Inferior parietal cortex (tissue), 1 donor: ENCODE results near the gene MAPKAPK2.

Source experiments
- DNase-seq: peaks from one replicate; pipeline ENCODE4 v3.0.0-alpha.2; 2016; ENCODE audit errors: extremely low spot score

Gene MAPKAPK2

DNA sequence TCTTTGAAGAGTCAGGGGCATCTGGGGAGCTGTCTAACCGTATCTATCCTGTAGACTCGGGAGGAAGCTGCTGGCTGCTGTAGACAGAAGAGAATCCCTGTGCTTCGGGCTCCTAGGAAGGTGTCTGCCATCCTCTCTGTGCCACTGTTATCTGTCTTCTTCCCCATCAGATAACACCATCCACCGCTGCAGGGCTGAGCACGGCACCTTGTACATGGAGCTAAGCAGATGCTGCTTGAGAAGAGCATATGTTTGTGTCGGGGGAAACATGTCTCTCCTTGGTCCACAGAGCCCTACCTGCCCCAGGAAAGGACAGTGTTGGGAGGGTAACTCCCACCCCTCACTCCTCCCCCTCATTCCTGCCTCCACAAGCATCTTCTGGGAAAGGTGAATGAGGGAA, 1.4 kb upstream of the MAPKAPK2 start:
- DNase-seq: no peak

DNA sequence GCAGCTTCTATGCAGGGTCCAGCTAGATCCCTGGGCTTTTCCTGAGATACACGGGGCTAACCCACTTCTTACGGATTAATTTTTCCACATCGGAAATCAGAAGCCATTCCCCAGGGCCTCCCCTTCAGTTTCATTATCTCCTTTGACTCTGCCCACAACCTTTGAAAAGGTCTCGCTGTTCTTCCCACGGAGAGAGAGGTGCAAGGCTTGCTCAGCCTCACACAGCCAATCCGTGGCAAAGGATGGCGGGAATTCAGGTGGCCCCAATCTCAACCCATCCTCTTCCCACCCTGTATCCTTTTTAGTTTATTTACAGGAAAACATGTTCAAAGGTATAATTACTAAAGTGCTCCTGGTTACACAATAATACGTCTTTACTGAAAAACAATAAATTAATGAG, 702 bp upstream of the MAPKAPK2 start:
- DNase-seq: no peak

DNA sequence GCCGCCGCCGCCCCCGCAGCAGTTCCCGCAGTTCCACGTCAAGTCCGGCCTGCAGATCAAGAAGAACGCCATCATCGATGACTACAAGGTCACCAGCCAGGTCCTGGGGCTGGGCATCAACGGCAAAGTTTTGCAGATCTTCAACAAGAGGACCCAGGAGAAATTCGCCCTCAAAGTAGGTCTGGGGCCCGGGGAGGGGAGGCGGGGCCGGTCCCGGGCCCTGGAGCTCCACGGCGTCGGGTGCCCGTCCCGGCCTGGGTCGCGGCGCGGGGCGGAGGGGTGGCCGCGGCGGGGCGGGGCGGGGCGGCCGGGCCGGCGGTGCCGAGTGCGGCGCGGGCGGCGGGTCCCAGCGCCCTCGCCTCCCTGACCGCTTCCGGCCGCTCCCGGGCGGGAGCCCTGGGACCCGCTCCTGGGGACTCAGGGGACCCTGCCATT, 646 bp downstream of the MAPKAPK2 start:
- DNase-seq: no peak

DNA sequence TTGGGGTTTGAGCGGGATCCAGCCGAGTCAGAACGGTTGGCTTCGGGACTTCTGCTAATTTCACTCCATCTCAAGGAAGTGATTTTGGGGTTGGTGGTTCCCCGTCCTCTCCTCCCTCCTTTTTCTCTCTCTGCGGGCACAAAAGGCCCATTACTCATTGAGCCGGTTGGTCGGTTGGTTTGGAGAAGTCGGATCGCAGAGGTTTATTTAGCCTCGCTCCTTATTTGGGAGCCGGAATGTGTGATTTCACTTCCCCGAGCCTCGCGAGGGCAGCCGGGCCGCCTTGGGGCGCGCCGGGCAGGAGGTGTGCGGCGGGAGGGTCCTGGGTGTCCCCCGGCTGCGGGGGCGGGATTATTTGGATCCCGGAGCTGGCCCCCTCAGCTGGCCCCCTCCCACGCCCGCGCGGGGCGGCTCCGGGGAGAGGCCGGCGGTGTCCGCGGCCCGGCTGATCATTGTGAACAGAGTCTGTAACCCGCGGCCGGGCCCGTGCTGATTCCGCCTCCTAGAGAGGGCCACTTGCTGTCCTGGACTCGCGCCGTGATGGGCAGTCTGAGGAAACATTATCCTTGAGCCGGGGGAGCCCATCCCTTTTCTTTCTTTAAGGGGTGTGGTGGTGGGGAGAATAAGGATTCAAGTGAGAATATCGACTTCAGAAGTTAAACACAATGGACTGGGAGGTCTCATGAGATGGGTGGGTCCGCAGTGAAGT, 1.2 kb downstream of the MAPKAPK2 start:
- no peak for DNase-seq

DNA sequence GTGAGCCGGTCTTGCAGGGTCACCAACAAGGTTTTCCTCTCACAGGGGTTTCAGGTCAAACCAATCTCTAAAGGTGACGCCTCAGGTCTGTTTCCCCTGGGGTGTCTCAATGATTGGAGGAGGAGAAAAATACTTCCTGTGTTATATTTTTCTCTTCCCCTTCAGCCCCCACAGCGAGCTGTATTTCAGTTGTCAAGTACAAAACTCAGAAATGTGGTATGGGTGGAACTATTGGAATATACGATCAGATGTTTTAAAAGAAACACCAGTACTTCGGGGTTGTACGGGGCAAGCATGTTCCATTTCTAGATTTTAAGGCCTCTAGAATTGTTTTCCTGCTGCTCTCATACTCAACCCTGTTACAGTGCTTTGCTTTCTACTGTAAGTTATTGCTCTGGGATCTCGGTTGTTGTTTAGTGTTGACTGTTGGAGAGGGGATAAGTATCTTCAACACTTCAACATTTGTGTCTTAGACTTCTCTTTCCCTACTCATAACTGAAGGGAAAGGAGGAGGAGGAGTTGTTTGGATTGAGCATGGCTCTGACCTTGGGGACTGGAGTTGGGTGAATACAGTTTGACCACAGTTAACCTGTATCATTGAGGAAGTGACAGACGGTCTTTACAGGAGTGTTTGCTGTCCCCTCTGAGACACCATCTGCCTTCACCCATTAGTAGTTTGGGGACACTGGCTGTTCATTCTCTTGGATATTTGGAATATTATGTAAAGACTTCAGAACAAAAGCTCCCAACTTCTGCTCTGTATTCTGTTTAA, 2.0 kb downstream of the MAPKAPK2 start:
- DNase-seq: no peak

DNA sequence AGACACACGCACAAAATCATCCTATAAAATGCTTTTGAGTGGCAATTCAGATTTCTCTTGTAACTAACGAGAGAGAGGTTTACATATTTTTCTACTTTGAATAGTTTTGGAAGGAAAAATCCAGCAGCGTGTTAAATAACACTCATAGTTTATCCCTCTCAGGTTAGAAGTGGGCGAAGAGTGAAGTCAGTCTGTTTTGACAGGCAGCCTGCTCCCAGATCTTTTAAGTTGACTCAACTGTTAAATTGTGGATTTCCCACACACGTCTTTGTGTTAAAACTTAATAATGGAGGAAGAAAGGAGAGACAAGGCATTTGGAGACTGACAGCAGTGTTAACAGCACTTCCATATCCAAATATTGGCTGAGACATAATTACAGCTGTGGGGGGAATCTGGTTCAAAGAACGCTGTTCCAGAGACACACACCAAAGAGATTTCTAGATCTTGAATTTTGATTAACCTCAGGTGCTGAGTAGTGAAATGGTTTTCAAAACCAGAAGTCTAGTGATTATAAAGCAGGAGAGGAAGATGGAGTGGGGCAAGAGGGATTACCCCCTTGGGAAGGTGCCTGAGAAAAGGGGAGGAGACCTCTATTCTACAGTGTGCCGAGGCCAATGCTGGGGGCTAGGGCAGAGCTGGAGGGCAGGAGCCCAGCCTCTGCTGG, 2.7 kb downstream of the MAPKAPK2 start:
- no peak for DNase-seq

DNA sequence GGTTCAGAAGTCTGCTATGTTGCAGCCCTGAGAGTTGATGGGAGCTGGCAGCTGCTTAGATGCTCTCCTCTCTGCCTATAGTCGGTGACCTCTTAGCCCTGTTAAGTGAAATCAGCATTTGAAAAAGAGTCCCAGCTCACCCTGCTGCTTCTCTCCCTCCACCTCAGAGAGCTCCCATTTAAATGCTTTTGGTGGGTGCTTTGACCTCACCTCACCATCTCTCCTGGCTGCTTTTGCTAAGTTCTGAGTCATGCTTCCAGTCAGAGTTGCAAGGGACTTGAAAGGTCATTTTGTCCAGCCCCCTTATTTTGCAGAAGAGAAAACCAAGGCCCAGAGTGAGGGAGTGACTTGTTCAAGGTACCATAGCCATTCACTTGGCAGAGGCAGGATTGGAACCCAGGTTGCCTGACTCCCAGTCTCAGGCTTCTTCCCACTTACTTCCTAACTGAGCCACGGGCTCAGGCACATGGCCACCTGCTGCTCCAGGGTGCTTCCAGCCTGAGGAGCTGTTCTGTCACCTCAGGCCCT, 3.3 kb downstream of the MAPKAPK2 start:
- DNase-seq: no peak

DNA sequence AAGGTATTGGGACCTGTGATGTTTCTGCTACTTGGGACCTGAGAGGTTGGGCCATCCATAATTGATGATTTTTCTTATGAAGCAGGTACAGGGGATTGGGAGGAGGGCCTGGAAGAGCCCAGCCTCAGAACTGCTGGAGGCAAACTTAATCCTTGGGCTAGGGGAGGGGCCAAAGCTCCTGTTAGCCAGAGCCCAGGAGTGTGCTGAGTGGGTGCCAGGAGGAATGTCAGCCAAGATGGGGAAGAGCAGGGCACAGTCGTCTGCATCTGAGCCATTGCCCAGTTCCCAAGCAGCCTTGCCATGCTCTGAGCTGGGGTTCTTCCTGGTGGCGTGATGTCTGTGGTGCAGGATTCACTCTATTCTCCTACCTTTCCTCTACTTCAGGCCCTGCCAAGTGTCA, 5.8 kb downstream of the MAPKAPK2 start:
- no peak for DNase-seq

DNA sequence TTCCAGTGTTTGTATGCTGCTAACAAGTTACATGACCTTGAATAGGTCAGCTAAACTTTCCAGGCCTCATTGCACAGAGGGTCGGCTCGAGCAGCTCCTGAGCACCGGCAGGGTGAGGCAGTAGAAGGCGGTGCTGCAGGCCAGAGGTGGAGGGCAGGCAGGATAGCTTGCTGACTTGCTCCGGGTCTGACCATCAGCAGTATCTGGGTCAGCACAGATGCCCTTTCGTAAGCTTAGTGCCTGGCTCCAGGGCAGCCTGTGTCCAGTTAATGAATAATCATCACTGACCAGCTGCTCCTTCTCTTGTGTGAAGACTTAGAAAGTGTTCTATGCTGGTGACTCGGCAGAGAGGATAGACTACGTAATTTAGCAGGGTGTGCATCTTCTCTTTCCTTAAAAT, 6.9 kb downstream of the MAPKAPK2 start:
- no peak for DNase-seq

DNA sequence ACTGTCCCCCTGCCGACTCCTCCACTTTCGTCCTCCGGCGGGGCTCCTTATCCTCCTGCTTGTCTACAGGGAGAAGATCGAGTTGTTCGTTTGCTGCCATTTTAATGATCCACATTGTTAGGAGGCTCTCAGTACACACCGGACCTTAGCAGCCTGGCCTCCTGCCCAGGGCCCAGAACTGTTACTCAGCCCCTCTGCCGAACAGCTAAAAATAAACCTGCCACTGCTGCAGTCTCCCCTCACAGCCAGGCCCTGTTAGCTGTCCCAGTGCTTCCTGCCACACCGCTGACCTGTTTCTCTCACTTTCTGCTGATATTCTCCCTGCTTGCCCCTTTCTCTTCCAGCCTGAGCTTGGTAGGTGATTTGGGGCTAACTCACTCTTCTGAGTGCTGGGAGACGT, 8.3 kb downstream of the MAPKAPK2 start:
- no peak for DNase-seq

DNA sequence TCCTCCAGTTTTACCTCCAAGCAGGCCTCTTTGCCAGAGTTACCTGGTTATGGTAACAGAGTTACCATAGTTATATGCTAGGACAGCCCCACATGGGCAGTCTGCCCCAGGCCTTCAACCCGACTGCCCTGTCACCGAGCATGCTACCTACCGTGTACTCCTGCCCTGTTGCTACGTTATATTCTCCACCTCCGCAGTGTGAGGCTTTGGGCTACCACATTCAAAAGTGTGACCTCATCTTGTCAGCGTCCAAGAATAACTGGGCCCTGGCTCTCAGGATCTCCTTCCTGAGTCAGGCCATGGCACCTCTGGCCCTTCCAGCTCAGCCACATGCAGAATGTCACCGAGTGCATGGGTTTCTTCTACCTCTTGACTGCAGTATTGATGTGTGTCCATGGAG, 8.9 kb downstream of the MAPKAPK2 start:
- no peak for DNase-seq

DNA sequence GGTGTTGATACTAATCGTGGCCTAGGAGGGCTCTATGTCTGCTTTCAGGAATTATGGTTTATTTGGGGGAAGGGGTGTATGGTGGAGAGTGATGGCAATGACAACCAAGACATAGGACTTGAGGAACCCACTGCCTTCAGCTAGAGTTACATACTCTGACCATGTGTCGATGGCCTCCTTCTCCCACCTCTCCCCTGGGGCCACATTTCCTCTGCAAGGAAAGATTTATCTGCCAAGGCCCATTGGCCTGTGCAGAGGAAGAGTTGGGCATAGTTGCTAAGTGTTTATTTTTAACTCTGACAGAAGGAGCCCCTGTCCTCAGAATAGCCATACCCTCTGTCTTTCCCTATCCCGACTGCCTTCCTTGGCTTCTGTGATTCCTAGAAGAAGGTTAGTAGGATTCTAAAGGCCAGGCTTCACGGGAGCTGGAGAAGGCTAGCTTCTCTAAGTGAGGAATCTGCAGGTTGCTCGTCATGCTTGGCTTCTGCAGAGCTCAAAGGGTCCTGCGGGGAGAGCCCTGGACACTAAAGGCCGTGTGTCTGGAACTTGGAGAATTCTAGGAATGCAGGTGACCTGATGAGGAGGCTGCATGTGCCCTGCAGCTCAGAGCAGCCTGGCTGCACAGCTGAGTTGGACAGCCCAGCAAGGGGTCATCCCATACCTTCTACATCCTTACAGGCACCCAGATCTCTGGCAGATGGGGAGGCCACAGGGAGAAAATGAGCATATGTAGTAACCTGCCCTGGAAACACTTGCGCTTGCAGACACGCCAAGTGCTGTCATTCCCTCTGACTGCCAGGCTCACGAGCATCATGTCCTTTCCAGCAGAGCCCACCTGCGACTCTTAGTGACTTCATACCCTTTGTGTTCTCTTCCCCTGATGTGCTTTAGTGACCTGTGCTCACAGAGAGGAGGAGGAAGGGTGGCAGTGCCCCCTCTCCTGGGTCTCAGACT, 9.7 kb downstream of the MAPKAPK2 start:
- DNase-seq: no peak

DNA sequence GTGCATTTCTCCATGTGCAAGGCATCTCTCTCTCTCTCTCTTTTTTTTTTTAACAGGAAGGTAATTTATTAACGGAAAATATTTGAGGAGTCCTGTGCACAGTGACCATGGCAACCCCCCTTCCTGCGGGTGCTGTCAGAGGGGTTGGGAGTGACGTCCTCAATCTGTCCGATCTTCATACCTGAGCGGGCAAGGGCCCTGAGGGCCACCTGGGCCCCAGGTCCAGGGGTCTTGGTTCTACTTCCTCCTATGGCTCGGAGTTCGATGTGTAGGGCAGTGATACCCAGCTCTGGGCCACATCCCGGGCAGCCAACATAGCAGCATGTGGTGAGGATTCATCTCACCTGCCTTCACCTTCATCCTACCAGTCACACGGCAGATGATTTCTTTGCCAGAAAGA, 11.0 kb downstream of the MAPKAPK2 start:
- DNase-seq: no peak

DNA sequence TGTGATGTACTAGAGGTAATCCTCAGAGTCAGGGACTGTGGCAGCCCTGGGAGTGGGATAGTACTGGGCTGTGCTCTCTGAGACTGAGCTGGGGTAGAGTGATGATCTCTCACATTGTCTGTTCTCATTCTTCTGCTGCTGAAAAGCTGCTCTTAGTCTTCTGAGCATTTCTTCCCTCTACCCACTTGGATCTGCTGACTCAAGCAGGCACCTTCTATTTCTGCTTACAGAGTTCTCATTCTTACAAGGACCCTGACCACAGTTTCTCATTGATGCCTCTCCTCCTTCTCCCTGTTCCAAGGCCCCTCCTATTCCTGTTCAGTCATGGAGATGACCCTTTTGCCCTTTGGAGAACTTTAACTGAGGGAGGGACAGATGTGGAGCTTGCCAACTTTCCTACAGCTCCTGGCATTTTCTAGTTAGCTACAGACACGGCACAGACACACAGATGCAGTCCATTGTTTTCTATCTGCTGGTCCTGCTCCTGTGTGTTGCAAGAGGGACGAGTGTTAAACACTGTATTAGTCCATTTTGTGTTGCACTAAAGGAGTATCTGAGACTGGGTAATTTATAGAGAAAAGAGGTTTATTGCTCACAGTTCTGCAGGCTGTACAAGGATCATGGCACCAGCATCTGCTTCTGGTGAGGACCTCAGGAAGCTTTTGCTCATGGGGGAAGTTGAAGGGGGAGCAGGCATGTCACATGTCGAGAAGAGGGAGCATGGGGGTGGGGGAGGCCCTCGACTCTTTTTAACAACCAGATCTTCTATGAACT, 12.3 kb downstream of the MAPKAPK2 start:
- no peak for DNase-seq

DNA sequence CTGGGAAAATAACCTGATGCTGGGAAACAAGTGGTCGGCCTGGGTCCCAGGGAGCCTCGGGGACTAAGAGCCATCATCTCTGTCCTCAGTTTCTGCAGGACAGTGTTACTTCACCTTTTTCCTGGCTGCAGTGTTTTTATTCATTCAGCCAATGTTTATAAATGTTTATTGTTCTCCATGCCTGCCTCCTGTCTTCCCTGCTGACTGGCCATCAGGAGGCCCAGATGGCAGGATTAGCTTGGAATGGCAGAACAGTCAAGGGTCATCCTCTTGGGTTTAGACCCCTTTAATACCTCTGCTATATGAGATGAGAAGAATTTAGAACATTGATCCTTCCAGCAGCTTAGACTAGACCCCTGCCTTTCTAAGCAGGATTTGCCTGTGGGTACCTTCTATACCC, 13.3 kb downstream of the MAPKAPK2 start:
- no peak for DNase-seq

DNA sequence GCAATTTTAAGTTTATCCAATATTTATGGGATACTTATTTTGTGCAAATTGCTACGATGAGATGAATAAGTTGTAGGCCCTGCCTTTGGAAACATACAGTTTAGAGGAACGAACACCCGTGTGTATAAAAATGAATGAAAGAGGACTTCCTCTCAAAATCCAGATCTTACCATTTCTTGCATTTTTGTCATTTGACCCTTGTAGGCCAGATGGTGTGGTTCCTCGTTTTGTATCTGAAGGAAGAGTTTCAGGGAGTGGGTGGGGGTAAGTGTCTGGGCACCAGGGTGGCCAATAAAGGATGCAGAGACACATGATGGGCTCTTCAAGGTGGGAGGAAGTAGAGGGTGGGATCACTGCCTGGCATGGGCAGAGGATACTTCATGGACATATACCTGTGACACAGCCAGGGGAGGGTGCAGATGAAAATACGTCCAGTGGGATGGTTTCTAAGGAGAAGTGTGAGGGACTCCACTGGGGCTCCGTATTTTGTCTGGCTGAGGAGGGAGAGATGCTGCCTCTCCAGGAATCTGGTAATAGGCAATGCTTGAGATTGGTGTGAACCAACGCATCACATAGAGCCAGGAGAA, 14.4 kb downstream of the MAPKAPK2 start:
- no peak for DNase-seq

DNA sequence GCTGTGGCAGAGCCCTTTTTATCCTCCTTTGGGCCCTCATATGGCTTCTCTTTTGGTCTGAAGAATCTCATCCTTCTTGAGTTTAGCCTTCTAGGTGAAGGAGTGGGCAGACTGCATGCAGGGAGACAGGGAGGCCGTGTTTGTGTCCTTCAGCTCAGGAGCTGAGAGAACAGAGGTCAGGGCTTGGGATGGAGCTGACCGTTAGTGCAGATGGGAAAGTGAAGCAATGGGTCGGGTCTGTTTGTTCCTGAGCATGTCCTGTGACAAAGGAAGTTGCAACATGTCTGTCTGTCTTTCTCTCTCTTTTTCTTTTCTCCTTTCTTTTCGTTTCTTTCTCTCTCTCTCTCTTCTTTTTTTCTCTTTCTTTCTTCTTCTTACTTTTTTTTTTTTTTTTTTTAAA, 14.9 kb downstream of the MAPKAPK2 start:
- DNase-seq: no peak

DNA sequence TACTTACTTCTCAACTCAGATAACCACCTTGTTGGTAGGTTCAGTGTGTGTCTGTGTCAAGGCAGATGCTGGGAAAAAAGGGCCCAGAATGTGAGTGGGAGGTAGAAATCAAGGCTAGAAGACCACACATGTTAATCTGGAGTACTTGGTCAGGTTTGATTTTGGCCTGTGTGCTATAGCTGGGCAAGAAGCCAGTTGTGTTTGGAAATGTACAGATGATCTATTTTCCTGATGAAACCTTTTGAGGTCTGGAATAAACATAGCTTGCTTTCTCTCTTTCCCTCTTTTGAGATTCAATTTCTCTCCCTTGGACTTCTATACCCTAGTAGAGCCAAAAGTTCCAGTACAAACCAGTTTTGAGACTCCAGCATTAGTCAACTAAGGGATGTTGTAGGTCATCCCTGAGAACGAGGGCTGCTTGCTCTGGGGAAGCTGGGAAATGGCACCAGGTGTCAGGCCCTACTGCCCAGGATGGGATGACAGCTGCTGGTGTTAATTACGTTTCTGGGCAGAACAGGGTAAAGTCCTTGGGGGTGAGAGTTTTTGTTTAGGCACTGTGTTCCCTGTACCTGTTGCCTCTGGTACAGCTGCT, 15.8 kb downstream of the MAPKAPK2 start:
- no peak for DNase-seq

DNA sequence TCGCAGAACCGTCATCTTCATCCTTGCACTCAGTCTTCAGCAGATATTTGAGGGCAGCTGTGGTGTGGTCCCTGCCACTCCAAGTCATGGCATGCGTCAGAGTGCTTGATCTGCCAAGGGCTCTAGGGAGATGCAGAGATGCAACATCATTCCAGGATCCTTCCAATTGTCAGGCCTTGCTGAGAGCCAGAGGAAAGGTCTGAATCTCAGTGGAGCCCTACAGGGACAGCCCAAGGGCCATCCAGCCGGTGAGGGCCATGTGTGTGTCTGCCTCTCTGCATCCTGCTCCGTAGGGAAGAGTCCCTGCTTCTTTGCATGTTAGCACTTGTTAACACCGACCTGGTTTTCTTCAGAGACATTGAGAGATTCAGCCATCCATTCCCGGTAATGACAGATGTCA, 17.6 kb downstream of the MAPKAPK2 start:
- DNase-seq: no peak

DNA sequence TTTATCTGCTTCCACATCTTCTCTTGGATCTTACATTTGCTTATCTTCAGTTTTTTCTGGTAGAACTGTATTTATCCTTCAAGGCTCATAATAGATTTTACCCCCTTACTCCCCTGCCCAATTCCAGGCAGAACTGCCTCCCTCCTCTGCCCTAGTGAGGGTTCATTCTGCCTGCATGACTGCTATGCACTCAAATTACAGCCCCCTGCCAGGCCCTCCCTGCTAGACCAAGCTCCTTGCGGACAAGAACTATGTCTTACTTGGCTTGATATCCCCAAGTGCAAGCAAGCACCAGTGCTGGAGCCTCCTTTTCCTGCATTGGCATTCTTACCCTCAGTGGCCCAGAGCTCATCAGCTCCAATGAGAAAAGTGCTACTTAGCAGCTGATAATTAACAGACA, 18.1 kb downstream of the MAPKAPK2 start:
- DNase-seq: no peak
